Fibroblast of villous mesenchyme (primary cell): Measurements from ENCODE around the gene SGMS1. TPM values are rescaled to one million over a fixed set of nuclear protein-coding genes. Genes with fewer than 3 reads are reported as not detected.

ENCODE experiments used
- DNase-seq: peaks from one replicate; pipeline ENCODE4 v3.0.0-alpha.2; 2010; ENCODE audit warnings: low read depth
- H3K4me3 ChIP-seq: 2 replicates; pipeline ENCODE4 v1.5.1; 2011; ENCODE audit warnings: low read depth, mild to moderate bottlenecking, low read length
- total RNA-seq: library from RNA; depleted of rRNA; stranded (reverse); fragments of >200 nt; gene quantifications from 2 replicates; pipeline ENCODE4 v1.2.3, GENCODE V29; 2012
- TF ChIP-seq, protein P1 (sequence below): IDR thresholded peaks from 2 replicates; pipeline ENCODE4 v1.5.1; 2012; ENCODE audit warnings: low read depth, mild to moderate bottlenecking, low read length; ENCODE audit not compliant: insufficient read depth

The SGMS1 gene
- total RNA-seq, 1 donor, result 57.9 TPM

DNA sequence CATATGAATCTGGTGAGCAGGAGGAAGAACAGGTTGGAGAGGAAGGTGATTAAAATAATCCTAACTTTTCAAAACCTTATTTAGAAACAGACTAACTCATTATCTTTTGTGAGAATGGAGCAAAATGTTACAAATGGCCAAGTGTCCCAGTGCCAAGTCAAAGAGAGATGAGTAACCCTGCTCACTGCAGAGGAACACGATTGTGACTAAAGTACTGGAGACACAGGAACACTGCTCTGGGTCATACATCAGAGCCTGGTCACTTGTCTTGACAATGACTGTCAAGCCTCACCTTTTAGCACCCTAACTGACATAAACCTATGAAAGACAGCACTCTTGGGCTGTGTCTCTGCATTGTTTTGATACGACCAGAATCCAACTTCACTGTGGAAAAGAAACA is 108.8 kb downstream of the SGMS1 start:
- no peak overlapping the region for H3K4me3 ChIP-seq
- no peak for DNase-seq
- TF ChIP-seq, protein P1, sequence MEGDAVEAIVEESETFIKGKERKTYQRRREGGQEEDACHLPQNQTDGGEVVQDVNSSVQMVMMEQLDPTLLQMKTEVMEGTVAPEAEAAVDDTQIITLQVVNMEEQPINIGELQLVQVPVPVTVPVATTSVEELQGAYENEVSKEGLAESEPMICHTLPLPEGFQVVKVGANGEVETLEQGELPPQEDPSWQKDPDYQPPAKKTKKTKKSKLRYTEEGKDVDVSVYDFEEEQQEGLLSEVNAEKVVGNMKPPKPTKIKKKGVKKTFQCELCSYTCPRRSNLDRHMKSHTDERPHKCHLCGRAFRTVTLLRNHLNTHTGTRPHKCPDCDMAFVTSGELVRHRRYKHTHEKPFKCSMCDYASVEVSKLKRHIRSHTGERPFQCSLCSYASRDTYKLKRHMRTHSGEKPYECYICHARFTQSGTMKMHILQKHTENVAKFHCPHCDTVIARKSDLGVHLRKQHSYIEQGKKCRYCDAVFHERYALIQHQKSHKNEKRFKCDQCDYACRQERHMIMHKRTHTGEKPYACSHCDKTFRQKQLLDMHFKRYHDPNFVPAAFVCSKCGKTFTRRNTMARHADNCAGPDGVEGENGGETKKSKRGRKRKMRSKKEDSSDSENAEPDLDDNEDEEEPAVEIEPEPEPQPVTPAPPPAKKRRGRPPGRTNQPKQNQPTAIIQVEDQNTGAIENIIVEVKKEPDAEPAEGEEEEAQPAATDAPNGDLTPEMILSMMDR, result no peak

DNA sequence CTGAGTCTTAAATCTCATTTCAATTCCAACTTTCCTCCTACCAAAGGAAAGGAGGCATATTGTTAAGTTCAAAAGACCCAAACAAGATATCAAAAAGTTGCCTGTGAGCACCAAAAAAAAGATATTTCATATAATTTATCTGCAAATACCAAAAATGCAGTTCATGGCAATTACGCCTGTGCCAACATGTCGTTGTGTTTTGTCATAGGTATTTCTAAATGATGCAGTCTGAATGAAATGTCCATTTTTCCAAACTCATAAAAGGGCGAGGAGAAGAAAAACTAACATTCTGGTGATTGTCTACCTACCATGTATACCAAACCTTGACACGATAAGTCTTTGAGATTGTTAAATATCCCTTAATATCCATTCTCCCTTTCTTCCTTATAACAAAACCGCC is 109.8 kb downstream of the SGMS1 start:
- H3K4me3 ChIP-seq, result no peak overlapping the region
- DNase-seq, result no peak
- TF ChIP-seq, protein P1, result no peak

DNA sequence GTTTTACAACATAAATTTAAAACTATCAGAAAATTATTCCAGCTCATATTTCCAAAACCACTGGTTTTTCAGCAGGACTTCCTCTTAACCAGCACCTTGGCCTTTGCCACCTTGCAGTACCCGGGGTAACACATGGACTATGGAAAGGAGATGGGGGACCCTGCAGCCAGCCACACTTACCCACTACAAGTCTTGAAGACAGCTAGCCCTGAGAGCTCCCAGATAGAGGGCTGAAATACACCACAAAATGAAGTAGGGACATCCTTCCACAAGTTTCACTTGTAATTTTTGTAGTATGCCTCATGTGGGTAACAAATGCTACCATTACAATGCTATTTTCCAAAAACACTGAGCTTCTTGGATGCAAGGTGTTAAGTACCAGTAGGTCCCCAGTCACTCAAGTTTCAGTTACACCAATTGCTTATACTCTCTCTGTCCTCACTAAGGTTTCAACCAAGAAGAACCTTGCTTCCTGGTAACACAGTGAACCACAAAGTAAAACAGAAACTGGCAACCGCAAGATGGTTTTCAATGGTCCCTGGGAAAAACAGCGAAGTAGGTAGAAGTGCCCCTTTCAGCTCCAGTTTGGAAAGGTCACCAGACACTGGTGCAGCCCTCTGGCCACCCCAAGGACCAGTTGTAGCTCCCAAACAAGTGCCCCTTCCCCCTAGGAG is 110.9 kb downstream of the SGMS1 start:
- no peak for DNase-seq
- no peak overlapping the region for H3K4me3 ChIP-seq
- TF ChIP-seq, protein P1, result no peak

DNA sequence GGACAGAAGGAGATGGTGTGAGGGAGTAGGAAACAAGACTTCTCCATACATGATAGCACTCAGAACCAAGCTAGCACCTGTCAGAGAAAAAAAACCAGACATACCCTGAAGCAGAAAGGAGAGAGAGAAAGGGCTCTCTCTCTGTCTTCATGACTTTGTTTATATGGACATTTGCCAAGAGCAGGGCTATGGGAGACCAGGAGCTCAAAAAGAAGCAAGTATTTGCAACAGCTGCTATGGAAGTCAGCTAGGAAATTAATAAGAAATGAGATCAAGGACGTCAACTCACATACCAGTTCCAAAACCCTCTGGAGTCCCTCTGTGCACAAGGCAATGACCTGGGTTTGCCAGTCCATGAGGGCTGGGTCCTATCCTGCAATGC is 111.6 kb downstream of the SGMS1 start:
- H3K4me3 ChIP-seq, result no peak overlapping the region
- DNase-seq, result peak; percentile 54
- TF ChIP-seq, protein P1, result no peak

DNA sequence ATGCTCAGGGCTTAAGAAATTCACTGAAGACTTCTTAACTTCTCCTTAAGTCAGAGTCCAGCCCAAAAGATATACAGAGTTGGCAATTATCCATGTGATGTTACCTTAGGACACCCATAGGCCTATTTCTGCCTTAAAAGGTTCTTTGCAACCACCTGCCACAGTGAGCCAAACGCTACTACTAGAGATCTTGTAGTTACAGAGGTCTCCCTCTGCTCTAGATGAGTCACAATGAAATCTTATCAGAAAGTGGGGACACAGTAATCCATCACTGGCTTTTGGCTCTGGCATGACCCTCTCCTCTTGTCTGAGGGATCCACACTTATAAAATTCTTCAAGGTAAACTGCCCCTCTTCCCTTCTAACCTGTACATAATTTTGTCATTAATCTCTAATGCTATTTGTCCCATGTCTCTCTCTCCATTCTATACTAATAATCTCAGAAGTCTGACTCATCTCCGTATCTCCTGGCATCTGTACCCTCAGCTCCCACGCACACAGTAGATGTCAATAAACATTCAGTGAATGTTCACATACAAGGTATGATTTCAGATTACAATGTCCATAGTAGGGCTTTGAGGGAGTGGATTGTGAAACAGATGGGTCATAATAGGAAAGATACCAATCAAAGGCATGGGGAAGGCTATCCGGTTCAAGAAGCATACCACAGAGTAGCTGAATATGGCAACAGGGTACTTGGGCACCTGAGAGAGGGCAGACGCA is 112.1 kb downstream of the SGMS1 start:
- H3K4me3 ChIP-seq, result no peak overlapping the region
- peak; percentile 45 for DNase-seq
- TF ChIP-seq, protein P1, result no peak

DNA sequence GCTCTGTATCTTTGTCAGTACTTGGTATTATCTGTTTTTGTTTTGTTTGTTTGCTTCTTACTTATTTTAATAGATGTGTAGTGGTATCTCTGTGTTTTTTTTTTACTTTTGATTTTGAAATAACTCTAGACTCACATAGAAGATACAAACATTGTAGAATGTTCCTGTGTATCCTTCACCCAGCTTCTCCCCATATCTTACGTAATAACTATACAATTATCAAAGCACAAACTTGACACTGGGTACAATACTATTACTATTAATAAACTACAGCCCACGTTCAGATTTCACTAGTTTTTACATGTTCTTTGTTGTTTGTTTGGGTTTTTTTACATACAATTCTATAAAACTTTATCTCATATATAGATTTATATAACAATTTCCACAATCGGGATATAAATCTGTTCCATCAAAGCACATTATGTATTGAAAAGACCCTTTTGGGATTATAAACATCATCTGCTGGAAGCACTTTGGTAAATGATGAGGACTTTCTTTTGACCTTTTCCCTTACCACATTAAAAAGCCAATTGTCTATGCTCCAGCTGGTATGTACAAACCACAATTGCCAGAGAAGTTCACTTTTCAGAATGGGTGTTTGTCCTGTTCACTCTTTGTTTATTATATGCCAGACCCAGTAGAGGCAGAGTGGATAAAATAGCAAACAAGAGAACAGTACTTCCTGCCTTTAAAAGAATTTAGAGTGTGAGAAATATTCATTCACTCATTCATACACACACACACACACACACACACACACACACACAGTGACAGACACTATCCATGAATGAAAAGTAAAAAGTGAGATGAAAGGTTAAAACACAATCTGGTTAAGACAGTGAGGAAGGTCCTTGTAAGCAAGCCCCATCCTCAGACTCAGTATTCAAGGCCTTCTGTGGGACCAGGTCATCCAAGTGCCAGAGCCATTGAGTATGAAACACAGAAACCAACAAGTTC is 113.0 kb downstream of the SGMS1 start:
- TF ChIP-seq, protein P1, result no peak
- H3K4me3 ChIP-seq, result no peak overlapping the region
- no peak for DNase-seq
